ENCODE data around the gene POC1A. TPM values are rescaled to one million over a fixed set of nuclear protein-coding genes. Genes with fewer than 3 reads are reported as not detected.

The POC1A gene
- total RNA-seq, 2 donors from 2014 or later = 2.5 to 5.3 TPM

DNA sequence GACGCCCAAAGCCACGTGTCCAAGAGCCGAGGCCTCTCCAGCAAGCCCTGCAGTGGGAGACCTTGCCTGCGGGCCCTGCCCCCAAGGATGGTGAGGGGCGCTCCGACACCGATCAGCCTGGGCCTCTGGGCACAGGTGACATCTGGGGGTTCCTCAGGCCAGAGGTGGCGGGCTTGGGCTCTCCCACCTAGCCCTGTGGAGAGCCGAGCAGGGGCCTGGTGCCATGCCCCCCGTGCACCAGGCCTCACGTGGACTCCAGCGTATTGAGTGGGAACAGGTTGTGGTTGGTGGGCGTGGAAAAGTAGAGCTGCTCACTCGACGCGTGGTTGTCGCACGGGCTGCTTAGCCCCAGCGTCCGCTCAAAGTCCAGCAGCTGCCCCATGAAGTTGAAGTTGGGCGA is 103.7 kb downstream of the POC1A start:
- Histone ChIP-seq H3K36me3 (peaks cover 5 to 8% of the 10 kb centered on the region in 2 donors), H3K9me3 (no peaks in the 10 kb centered on the region), H3K27me3 (replicated peaks; ENCODE audit: insufficient read depth) (no peaks in the 10 kb centered on the region), H3K4me1 (replicated peaks) (peaks cover 4% of the 10 kb centered on the region), H3K4me3 (no peak overlapping the region), H3K27ac (no peak overlapping the region)
- 88% methylated on average over 16 of the region's 21 CpGs for WGBS
- TF ChIP-seq POLR2A (IDR thresholded peaks at IDR 0.05) = no peak
- no peak for TF ChIP-seq POLR2AphosphoS5 (IDR thresholded peaks at IDR 0.05)
- TF ChIP-seq, protein P1, sequence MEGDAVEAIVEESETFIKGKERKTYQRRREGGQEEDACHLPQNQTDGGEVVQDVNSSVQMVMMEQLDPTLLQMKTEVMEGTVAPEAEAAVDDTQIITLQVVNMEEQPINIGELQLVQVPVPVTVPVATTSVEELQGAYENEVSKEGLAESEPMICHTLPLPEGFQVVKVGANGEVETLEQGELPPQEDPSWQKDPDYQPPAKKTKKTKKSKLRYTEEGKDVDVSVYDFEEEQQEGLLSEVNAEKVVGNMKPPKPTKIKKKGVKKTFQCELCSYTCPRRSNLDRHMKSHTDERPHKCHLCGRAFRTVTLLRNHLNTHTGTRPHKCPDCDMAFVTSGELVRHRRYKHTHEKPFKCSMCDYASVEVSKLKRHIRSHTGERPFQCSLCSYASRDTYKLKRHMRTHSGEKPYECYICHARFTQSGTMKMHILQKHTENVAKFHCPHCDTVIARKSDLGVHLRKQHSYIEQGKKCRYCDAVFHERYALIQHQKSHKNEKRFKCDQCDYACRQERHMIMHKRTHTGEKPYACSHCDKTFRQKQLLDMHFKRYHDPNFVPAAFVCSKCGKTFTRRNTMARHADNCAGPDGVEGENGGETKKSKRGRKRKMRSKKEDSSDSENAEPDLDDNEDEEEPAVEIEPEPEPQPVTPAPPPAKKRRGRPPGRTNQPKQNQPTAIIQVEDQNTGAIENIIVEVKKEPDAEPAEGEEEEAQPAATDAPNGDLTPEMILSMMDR (IDR thresholded peaks at IDR 0.05) = no peak
- intact Hi-C loops (cut with DNase I) = loop anchor here (5.0 to 10.0 kb wide), 2 partner anchors 33 to 94 kb away; no protein-coding TSS in a partner anchor
- DNase-seq (ENCODE audit: low spot score) = no peak

DNA sequence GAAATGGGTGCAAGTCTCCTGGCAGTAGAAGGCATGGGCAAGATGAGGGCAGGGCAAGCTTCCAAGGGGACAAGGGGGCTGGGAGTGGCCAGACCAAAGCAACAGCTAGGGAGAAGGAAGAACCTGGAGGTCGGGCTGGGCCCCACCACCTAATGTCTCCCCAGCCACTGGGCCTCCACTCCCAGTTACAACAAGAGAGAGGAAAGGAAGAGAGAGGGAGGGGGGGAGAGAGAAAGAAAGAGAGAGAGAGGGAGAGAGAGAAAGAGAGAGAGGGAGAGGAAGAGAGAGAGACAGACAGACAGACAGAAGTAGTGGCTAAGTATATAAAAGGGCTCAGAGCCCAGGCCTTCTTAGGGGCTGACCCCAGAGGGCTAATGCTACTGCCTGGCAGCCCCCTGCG is 104.7 kb downstream of the POC1A start:
- Histone ChIP-seq H3K27me3 (replicated peaks; ENCODE audit: insufficient read depth) (no peaks in the 10 kb centered on the region), H3K9me3 (no peaks in the 10 kb centered on the region), H3K4me3 (no peak overlapping the region), H3K36me3 (peaks cover 5 to 8% of the 10 kb centered on the region in 2 donors), H3K4me1 (replicated peaks) (peaks cover 4% of the 10 kb centered on the region), H3K27ac (no peak overlapping the region)
- TF ChIP-seq POLR2A (IDR thresholded peaks at IDR 0.05) = no peak
- WGBS = 76% methylated on average over 2 of the region's 2 CpGs
- no peak for DNase-seq (ENCODE audit: low spot score)
- intact Hi-C loops (cut with DNase I) = no loop called here

GRCh38 chr3:52047295-52047960 is 106.8 kb downstream of the POC1A start:
- 60% methylated on average over 18 of the region's 20 CpGs for WGBS
- Histone ChIP-seq H3K36me3 (peaks cover 5 to 8% of the 10 kb centered on the region in 2 donors), H3K27me3 (replicated peaks; ENCODE audit: insufficient read depth) (no peaks in the 10 kb centered on the region), H3K4me1 (replicated peaks) (no peaks in the 10 kb centered on the region), H3K27ac (no peak overlapping the region), H3K9me3 (no peaks in the 10 kb centered on the region), H3K4me3 (no peak overlapping the region)
- no peak for DNase-seq (ENCODE audit: low spot score)
- TF ChIP-seq POLR2A (IDR thresholded peaks at IDR 0.05) = no peak
- TF ChIP-seq, protein P1 (IDR thresholded peaks at IDR 0.05) = no peak
- TF ChIP-seq POLR2AphosphoS5 (IDR thresholded peaks at IDR 0.05) = no peak
- intact Hi-C loops (cut with DNase I) = no loop called here

DNA sequence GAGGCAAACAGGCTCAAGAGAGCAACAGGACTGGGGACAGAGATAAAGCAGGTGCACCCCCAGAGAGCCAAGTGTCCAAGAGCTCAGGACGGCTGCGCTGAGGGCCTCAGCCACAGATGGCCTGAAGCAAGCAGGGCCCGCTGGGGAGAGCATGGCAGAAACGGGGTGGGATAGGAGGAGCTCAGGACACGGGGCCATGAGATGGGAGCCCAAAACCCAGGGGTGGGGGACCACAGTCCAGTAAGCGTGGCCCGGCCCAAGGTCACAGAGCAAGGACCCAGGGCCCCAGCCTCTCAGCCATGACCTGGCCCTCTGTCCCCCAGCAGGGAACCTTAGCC is 107.4 kb downstream of the POC1A start:
- Histone ChIP-seq H3K4me3 (no peak overlapping the region), H3K27ac (no peak overlapping the region), H3K27me3 (replicated peaks; ENCODE audit: insufficient read depth) (no peaks in the 10 kb centered on the region), H3K9me3 (no peaks in the 10 kb centered on the region), H3K36me3 (peaks cover 5 to 8% of the 10 kb centered on the region in 2 donors), H3K4me1 (replicated peaks) (no peaks in the 10 kb centered on the region)
- intact Hi-C loops (cut with DNase I) = no loop called here
- 81% methylated on average over 7 of the region's 7 CpGs for WGBS
- no peak for DNase-seq (ENCODE audit: low spot score)
- no peak for TF ChIP-seq POLR2AphosphoS5 (IDR thresholded peaks at IDR 0.05)
- no peak for TF ChIP-seq POLR2A (IDR thresholded peaks at IDR 0.05)
- TF ChIP-seq, protein P1 (IDR thresholded peaks at IDR 0.05) = no peak

GRCh38 chr3:52046186-52046901 is 107.9 kb downstream of the POC1A start:
- intact Hi-C loops (cut with DNase I) = no loop called here
- no peak for DNase-seq (ENCODE audit: low spot score)
- peaks cover 1 to 8% of the 10 kb centered on the region in 2 donors for H3K36me3 ChIP-seq
- H3K4me1 ChIP-seq (replicated peaks) = no peaks in the 10 kb centered on the region
- H3K4me3 ChIP-seq = no peak overlapping the region
- H3K27me3 ChIP-seq (replicated peaks; ENCODE audit: insufficient read depth) = no peaks in the 10 kb centered on the region
- no peak overlapping the region for H3K27ac ChIP-seq
- WGBS = 62% methylated on average over 12 of the region's 12 CpGs
- no peaks in the 10 kb centered on the region for H3K9me3 ChIP-seq
- TF ChIP-seq POLR2A (IDR thresholded peaks at IDR 0.05) (no peak), POLR2AphosphoS5 (IDR thresholded peaks at IDR 0.05) (no peak)
- TF ChIP-seq, protein P1 (IDR thresholded peaks at IDR 0.05) = no peak
